H1 (cell line): Measurements from ENCODE around the gene CIPC. TPM values are rescaled to one million over a fixed set of nuclear protein-coding genes. Genes with fewer than 3 reads are reported as not detected.

ENCODE experiments used
- CTCF ChIA-PET: fragments of 300-600 bp; sonication (Branson Sonifier 250); formaldehyde crosslinking; loops from one replicate; lab custom pipeline; 2021; ENCODE audit not compliant: partially characterized antibody; lab: Charles Lee
- POLR2A ChIA-PET: fragments of 300-600 bp; sonication (Branson Sonifier 250); formaldehyde crosslinking; loops from one replicate; lab custom pipeline; 2021; ENCODE audit warnings: inconsistent platforms; ENCODE audit not compliant: partially characterized antibody; lab: Charles Lee
- DNase-seq, 2 experiments: peaks; one replicate each; pipeline versions ENCODE4 v3.0.0 to v3.0.0-alpha.2; 2010 to 2022; ENCODE audit warnings: low spot score in 2 of 2, low read depth in 1 of 2, mixed read lengths in 1 of 2
- FAIRE-seq: peaks from 2 replicates; lab custom pipeline; 2011; peaks lifted over from hg19 to GRCh38; lab: Jason Lieb, UNC
- H2AFZ ChIP-seq: 2 replicates; pipeline ENCODE4 v1.8.1; 2012; ENCODE audit warnings: low read length, inconsistent platforms
- H2AK5ac ChIP-seq: 2 replicates; pipeline ENCODE4 v1.6.1; 2013; ENCODE audit warnings: low read depth, low read length
- H2BK120ac ChIP-seq: replicated peaks from 2 replicates; pipeline ENCODE3; 2013; ENCODE audit warnings: low read depth, low read length, inconsistent platforms
- H2BK12ac ChIP-seq: 2 replicates; pipeline ENCODE4 v1.6.1; 2013; ENCODE audit warnings: low read depth, low read length
- H2BK15ac ChIP-seq: 2 replicates; pipeline ENCODE4 v1.6.1; 2013; ENCODE audit warnings: low read length
- H2BK20ac ChIP-seq: 2 replicates; pipeline ENCODE4 v1.6.1; 2013; ENCODE audit warnings: low read length
- H2BK5ac ChIP-seq: 2 replicates; pipeline ENCODE4 v1.6.1; 2013; ENCODE audit warnings: low read depth, low read length
- H3K14ac ChIP-seq: 2 replicates; pipeline ENCODE4 v1.6.1; 2013; ENCODE audit warnings: inconsistent platforms; ENCODE audit not compliant: insufficient read length
- H3K18ac ChIP-seq: 2 replicates; pipeline ENCODE4 v1.6.1; 2013; ENCODE audit warnings: low read length; ENCODE audit errors: extremely low read depth
- H3K23ac ChIP-seq: 2 replicates; pipeline ENCODE4 v1.6.1; 2013; ENCODE audit warnings: inconsistent platforms; ENCODE audit not compliant: insufficient read length
- H3K23me2 ChIP-seq: 2 replicates; pipeline ENCODE4 v1.6.1; 2013; ENCODE audit warnings: low read depth, low read length
- H3K27ac ChIP-seq: 2 replicates; pipeline ENCODE4 v1.6.1; 2011; ENCODE audit warnings: low read depth, low read length, inconsistent platforms
- H3K27me3 ChIP-seq, 4 experiments: replicated peaks in 1 of 4; 1 replicate in 1 of 4; 2 replicates in 3 of 4; pipeline versions ENCODE4 v1.6.1 to v1.8.1; 2011 to 2013; ENCODE audit warnings: low read length in 3 of 4, mild to moderate bottlenecking in 3 of 4, inconsistent platforms in 2 of 4, mixed read lengths in 2 of 4, moderate library complexity in 1 of 4; ENCODE audit not compliant: control insufficient read depth in 3 of 4, insufficient read depth in 3 of 4; ENCODE audit errors: extremely low read depth in 1 of 4
- H3K36me3 ChIP-seq, 4 experiments: 2 replicates each; pipeline versions ENCODE4 v1.6.1 to v1.8.1; 2011 to 2013; ENCODE audit warnings: mild to moderate bottlenecking in 4 of 4, low read length in 3 of 4, moderate library complexity in 2 of 4, control low read depth in 1 of 4, inconsistent platforms in 1 of 4; ENCODE audit not compliant: insufficient read depth in 4 of 4, control insufficient read depth in 2 of 4
- H3K4ac ChIP-seq: replicated peaks from 2 replicates; pipeline ENCODE3; 2013; ENCODE audit warnings: low read length, low read depth, mixed read lengths, inconsistent platforms; ENCODE audit not compliant: insufficient read length
- H3K4me1 ChIP-seq, 4 experiments: replicated peaks in 1 of 4; 1 replicate in 1 of 4; 2 replicates in 3 of 4; pipeline versions ENCODE4 v1.6.1 to v1.8.1; 2011 to 2013; ENCODE audit warnings: low read length in 3 of 4, inconsistent platforms in 2 of 4, mixed read lengths in 1 of 4; ENCODE audit not compliant: insufficient read depth in 4 of 4, control insufficient read depth in 3 of 4
- H3K4me2 ChIP-seq, 2 experiments: 2 replicates each; pipeline versions ENCODE4 v1.6.1 to v1.8.1; 2011 to 2013; ENCODE audit warnings: low read depth in 2 of 2, low read length in 2 of 2, control low read depth in 1 of 2, inconsistent platforms in 1 of 2, mild to moderate bottlenecking in 1 of 2; ENCODE audit not compliant: insufficient read depth in 1 of 2
- H3K4me3 ChIP-seq, 4 experiments: fragments of 200-600, 300-600 bp in 1 of 4; sonication (generic), shearing (Covaris generic), sonication (Bioruptor Twin) in 1 of 4; 2 replicates each; pipeline versions ENCODE4 v1.5.1 to v1.8.1; 2011 to 2016; ENCODE audit warnings: low read length in 4 of 4, low read depth in 3 of 4, control low read depth in 2 of 4, inconsistent platforms in 2 of 4, mild to moderate bottlenecking in 2 of 4, mixed read lengths in 1 of 4, moderate library complexity in 1 of 4; ENCODE audit not compliant: insufficient read depth in 2 of 4; ENCODE audit errors: extremely low read depth in 1 of 4
- H3K56ac ChIP-seq: replicated peaks from 2 replicates; pipeline ENCODE3; 2013; ENCODE audit warnings: low read depth, mild to moderate bottlenecking, mixed read lengths, low read length, inconsistent platforms; ENCODE audit not compliant: insufficient read length
- H3K79me1 ChIP-seq: 2 replicates; pipeline ENCODE4 v1.6.1; 2013; ENCODE audit warnings: low read depth, low read length, control low read depth
- H3K79me2 ChIP-seq, 2 experiments: 2 replicates each; pipeline versions ENCODE4 v1.6.1 to v1.8.1; 2012 to 2013; ENCODE audit warnings: low read length in 2 of 2, mild to moderate bottlenecking in 2 of 2, inconsistent platforms in 1 of 2; ENCODE audit not compliant: insufficient read depth in 2 of 2, control insufficient read depth in 1 of 2
- H3K9ac ChIP-seq, 4 experiments: replicated peaks in 1 of 4; 1 replicate in 1 of 4; 2 replicates in 3 of 4; pipeline versions ENCODE4 v1.6.1 to v1.8.1; 2011 to 2013; ENCODE audit warnings: low read depth in 3 of 4, low read length in 3 of 4, control low read depth in 2 of 4, mild to moderate bottlenecking in 2 of 4, moderate library complexity in 2 of 4, inconsistent platforms in 1 of 4; ENCODE audit errors: extremely low read depth in 1 of 4
- H3K9me3 ChIP-seq, 2 experiments: 2 replicates each; pipeline versions ENCODE4 v1.6.1 to v1.8.1; 2012 to 2013; ENCODE audit warnings: mild to moderate bottlenecking in 2 of 2, moderate library complexity in 2 of 2, control low read depth in 1 of 2, inconsistent platforms in 1 of 2, low read depth in 1 of 2, low read length in 1 of 2, mixed read lengths in 1 of 2; ENCODE audit not compliant: insufficient read depth in 2 of 2
- H4K20me1 ChIP-seq, 2 experiments: replicated peaks in 1 of 2; 2 replicates each; pipeline versions ENCODE3 to v1.8.1; 2011 to 2013; ENCODE audit warnings: inconsistent platforms in 2 of 2, low read length in 2 of 2, mild to moderate bottlenecking in 1 of 2; ENCODE audit not compliant: insufficient read depth in 2 of 2, control insufficient read depth in 1 of 2
- H4K5ac ChIP-seq: 2 replicates; pipeline ENCODE4 v1.6.1; 2013; ENCODE audit warnings: low read length, low read depth, mixed read lengths, inconsistent platforms; ENCODE audit not compliant: insufficient read length
- H4K8ac ChIP-seq: 2 replicates; pipeline ENCODE4 v1.8.0; 2013; ENCODE audit warnings: mild to moderate bottlenecking, moderate library complexity, low read length, inconsistent platforms; ENCODE audit not compliant: insufficient read depth; ENCODE audit errors: extremely low read depth
- H4K91ac ChIP-seq: replicated peaks from 2 replicates; pipeline ENCODE3; 2013; ENCODE audit warnings: low read length, mixed read lengths, inconsistent platforms; ENCODE audit not compliant: insufficient read length
- CHD2 ChIP-seq: IDR thresholded peaks from 2 replicates; pipeline ENCODE4 v1.6.1; 2012; ENCODE audit warnings: low read length, improper control_type of control experiment
- CREB1 ChIP-seq: IDR thresholded peaks from 2 replicates; pipeline ENCODE4 v1.6.1; 2012; ENCODE audit warnings: inconsistent platforms
- EP300 ChIP-seq, 2 experiments: IDR thresholded peaks; 1 replicate in 1 of 2; 2 replicates in 1 of 2; pipeline ENCODE4 v1.6.1; 2011 to 2012; ENCODE audit warnings: low read depth in 2 of 2, low read length in 2 of 2, mild to moderate bottlenecking in 2 of 2, borderline replicate concordance in 1 of 2, inconsistent platforms in 1 of 2, moderate library complexity in 1 of 2
- KDM4A ChIP-seq: IDR thresholded peaks from one replicate; pipeline ENCODE4 v1.7.1; 2012; ENCODE audit warnings: low read depth, mild to moderate bottlenecking, moderate library complexity, low read length, inconsistent platforms; ENCODE audit not compliant: severe bottlenecking
- NRF1 ChIP-seq: IDR thresholded peaks from 2 replicates; pipeline ENCODE4 v1.6.1; 2011; ENCODE audit warnings: mild to moderate bottlenecking, low read depth, low read length, improper control_type of control experiment
- RFX5 ChIP-seq: IDR thresholded peaks from 2 replicates; pipeline ENCODE4 v1.6.1; 2011; ENCODE audit warnings: low read depth, low read length, improper control_type of control experiment, borderline replicate concordance
- RXRA ChIP-seq: IDR thresholded peaks from 2 replicates; pipeline ENCODE4 v1.6.1; 2011; ENCODE audit warnings: low read depth, mild to moderate bottlenecking, low read length, moderate library complexity; ENCODE audit not compliant: insufficient read depth
- SAP30 ChIP-seq: fragments of 300-600 bp; sonication (generic); IDR thresholded peaks from 2 replicates; pipeline ENCODE4 v1.7.1; 2012; ENCODE audit warnings: low read length, moderate library complexity, mild to moderate bottlenecking, inconsistent platforms; ENCODE audit not compliant: insufficient read depth, insufficient replicate concordance
- SP2 ChIP-seq: IDR thresholded peaks from 2 replicates; pipeline ENCODE4 v1.6.1; 2012; ENCODE audit warnings: mild to moderate bottlenecking, low read length, inconsistent platforms
- ZNF274 ChIP-seq: IDR thresholded peaks from 2 replicates; pipeline ENCODE4 v1.7.0; 2012; ENCODE audit warnings: low read length, borderline replicate concordance; ENCODE audit errors: extremely low read depth
- WGBS, 2 experiments: shearing (Covaris generic) in 1 of 2; methylation state at CpG; one replicate each; pipeline versions ENCODE4 v1.1.6 to v1.1.7; 2013 to 2015; ENCODE audit warnings: low lambda C conversion rate in 2 of 2, mixed read lengths in 2 of 2, inconsistent platforms in 1 of 2, low coverage in 1 of 2, missing lambda C conversion rate in 1 of 2; ENCODE audit not compliant: insufficient replicate concordance in 2 of 2, insufficient coverage in 1 of 2, insufficient read length in 1 of 2; ENCODE audit errors: extremely low coverage in 1 of 2, missing lambda C conversion rate in 1 of 2; 5-methylcytosine and 5-hydroxymethylcytosine counted together
- polyA plus RNA-seq, 7 experiments: library from polyadenylated mRNA; depleted of rRNA in 3 of 7; stranded (reverse) in 5 of 7; unstranded in 2 of 7; fragments of >200 nt in 5 of 7; fragments of 200-250 nt in 2 of 7; gene quantifications; 1 replicate in 5 of 7; 2 replicates in 1 of 7; 4 replicates in 1 of 7; pipeline versions ENCODE4 v1.2.1 to v1.2.3, GENCODE V29; 2011 to 2013; ENCODE audit warnings: missing spikeins in 2 of 7, mixed read lengths in 2 of 7
- total RNA-seq: library from RNA; stranded (reverse); fragmentation: NEBNext Ultra II Directional; extraction: Animal tissue kit (Norgen Biotek cat#: 25700); gene quantifications from 2 replicates; pipeline ENCODE4 v1.2.1, GENCODE V29; 2021
- TF ChIP-seq, protein P1 (sequence below): IDR thresholded peaks from 2 replicates; pipeline ENCODE4 v1.6.1; 2012; ENCODE audit warnings: inconsistent platforms

The CIPC gene
- total and polyA plus RNA-seq, 2 of the 8 experiments (the other 6 are each of a cell fraction or from before 2014, with no cell fraction given): 13.9 to 32.7 TPM

DNA sequence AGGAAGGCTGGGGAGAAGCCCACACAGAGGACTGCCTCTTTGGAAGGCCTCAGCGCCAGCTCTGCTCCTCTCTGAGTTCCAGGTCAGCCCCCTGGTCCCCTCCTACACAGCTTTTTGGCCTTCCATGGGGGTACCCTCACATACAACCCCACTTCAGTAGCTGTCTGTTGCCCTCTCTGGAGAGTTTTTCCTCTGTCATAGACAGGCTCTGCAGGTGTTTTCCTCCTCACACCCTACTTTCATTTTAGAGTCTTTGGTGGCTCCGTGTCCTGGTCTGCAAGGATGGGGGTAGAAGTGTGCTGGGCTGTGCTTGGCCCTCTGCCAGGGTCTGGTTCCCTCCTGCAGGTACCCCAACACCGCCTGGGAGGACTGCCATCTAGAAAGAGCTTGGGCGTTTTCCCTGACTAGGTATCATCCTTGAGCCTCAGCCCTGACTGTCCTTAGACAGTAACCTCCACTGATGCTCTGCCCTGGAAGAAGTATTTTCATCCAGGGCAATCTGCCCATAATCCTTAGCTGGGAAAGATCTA, 28.5 kb downstream of the CIPC start:
- Histone ChIP-seq H2BK20ac (no peak overlapping the region), H4K8ac (no peak overlapping the region), H3K79me2 (no peaks in the 10 kb centered on the region), H3K4me2 (no peak overlapping the region), H2AK5ac (no peak overlapping the region), H3K4ac (no peak overlapping the region), H3K23me2 (peaks cover 8% of the 10 kb centered on the region), H2AFZ (no peak overlapping the region), H3K36me3 (no peaks in the 10 kb centered on the region), H3K18ac (no peak overlapping the region)
- no peak for DNase-seq
- ChIA-PET POLR2A (interaction anchor here (0.6 to 9.3 kb wide), 9 partner anchors 9 to 299 kb away, joined by 3 to 69 read pairs (median 3); partner anchors contain the start of gene CIPC), CTCF (interaction anchor here (1.0 to 56.8 kb wide), 14 partner anchors 7 to 351 kb away, joined by 3 to 1490 read pairs (median 4); partner anchors contain the start of genes CIPC and ZDHHC22)
- TF ChIP-seq CHD2 (no peak), ZNF274 (no peak), EP300 (IDR thresholded peaks at IDR 0.05; ENCODE audit: borderline replicate concordance in 1 of 2, low read depth in 2 of 2, low read length in 2 of 2) (no peak), RXRA (no peak), SP2 (no peak), CREB1 (no peak), RFX5 (no peak), KDM4A (no peak), NRF1 (no peak), SAP30 (no peak)
- TF ChIP-seq, protein P1, sequence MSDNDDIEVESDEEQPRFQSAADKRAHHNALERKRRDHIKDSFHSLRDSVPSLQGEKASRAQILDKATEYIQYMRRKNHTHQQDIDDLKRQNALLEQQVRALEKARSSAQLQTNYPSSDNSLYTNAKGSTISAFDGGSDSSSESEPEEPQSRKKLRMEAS: no peak
- TF ChIP-seq, all 59 proteins: peak for 0
- H3K4me3 ChIP-seq: no peak overlapping the region
- H3K79me1 ChIP-seq: peaks cover under 1% of the 10 kb centered on the region; the same call in 1 of the 2 replicates
- no peak overlapping the region for H3K14ac ChIP-seq
- no peak for FAIRE-seq
- H3K9ac ChIP-seq: no peak overlapping the region
- H3K23ac ChIP-seq: no peak overlapping the region
- no peak overlapping the region for H4K5ac ChIP-seq
- no peak overlapping the region for H4K91ac ChIP-seq
- peaks cover 0 to 2% (median 0%) of the 10 kb centered on the region in 4 experiments; a peak in 1 of 7 replicates for H3K27me3 ChIP-seq
- no peak overlapping the region for H2BK120ac ChIP-seq
- WGBS, 2 experiments: 84% methylated on average over 4 of the region's 4 CpGs; no CpG with 5 or more reads in 1 of the 2 experiments
- H3K27ac ChIP-seq: no peak overlapping the region
- no peak overlapping the region for H2BK5ac ChIP-seq
- no peaks in the 10 kb centered on the region for H3K9me3 ChIP-seq
- H3K4me1 ChIP-seq: peaks cover 10 to 26% (median 16%) of the 10 kb centered on the region in 4 experiments
- H2BK12ac ChIP-seq: no peak overlapping the region
- H4K20me1 ChIP-seq: peaks cover 0 to under 1% of the 10 kb centered on the region in 2 experiments
- H3K56ac ChIP-seq: no peak overlapping the region
- no peak overlapping the region for H2BK15ac ChIP-seq
